ENCODE results near the gene PCED1A. TPM values are rescaled to one million over a fixed set of nuclear protein-coding genes. Genes with fewer than 3 reads are reported as not detected.

Gene PCED1A
- total RNA-seq, 1 experiment from 2014 or later: 25.2 TPM

DNA sequence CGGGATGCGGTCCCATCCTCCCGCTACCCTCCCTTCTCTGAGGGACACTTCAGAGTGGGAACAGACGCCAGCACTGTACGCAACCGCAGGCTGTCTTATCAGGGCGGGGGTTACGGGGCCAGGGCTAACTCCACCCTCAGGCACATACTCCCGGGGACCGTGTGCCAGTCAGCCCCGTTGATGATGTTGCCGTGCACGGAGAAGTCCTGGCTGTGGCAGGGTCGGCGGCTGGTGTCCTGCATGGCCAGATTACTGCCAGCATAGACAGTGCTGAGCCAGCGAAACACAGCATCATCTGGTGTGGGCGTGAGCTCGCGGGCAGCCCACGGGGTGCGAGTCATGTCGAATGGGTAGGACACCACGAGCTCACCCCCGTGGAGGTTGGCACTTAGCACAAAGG lies 45.0 kb downstream of the PCED1A start:
- DNase-seq (ENCODE audit: low spot score): no peak
- in situ Hi-C loops (cut with HindIII; ENCODE audit: low sequenced_read_pairs): no loop called here

DNA sequence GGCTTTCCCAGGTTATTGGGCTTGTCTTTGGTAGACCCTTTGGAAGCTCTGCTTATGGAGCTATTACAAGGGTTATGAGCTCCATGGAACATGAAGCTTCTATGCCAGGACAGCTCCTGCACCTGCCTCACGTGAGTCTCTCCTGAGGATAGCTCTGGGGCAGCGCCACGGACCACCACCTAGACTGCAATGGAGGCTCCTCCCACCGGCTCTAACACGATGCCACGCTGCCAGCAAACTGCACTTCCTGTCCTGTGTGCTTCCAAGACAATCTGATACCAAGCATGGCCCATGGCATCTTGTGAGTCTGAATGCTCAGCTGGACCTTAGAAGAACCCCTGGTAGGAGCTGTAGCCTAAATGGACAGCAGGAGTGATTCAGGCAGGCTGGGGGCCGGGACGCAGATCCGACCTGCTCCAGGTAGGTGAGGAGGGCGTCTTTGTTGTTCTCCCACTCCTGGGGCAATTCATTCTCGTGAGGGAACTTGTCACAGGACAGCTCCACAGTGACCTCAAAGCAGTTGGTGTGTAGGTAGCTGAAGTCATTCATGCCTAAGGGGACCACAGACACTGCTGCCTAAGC lies 45.5 kb downstream of the PCED1A start:
- DNase-seq (ENCODE audit: low spot score): no peak
- in situ Hi-C loops (cut with HindIII; ENCODE audit: low sequenced_read_pairs): no loop called here

DNA sequence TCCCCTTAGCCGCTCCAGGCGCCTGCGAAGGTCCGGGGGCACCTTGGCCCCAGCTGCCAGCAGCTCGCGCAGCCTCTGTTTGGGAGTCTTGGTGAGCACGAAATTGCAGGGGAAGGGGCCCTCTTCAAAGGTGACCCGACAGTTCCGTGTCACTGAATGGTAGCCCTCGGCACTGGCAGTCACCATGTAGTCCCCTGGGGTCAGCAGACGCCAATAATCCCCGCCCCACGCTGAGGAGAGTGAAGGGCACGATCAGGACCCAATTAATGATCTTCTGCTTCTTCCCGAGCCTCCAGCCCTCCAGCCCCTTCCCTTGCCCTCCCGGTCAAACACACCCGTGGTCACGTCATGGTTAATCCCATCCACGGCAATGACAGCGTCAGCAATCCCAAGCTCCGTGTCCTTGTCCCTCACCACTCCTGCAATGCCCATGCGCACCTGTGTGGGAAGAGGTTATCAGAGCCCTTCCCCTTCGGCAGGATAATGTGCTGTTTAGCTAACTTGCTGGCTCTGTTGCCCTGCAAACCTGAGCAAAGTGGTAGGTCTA lies 46.2 kb downstream of the PCED1A start:
- in situ Hi-C loops (cut with HindIII; ENCODE audit: low sequenced_read_pairs): no loop called here

DNA sequence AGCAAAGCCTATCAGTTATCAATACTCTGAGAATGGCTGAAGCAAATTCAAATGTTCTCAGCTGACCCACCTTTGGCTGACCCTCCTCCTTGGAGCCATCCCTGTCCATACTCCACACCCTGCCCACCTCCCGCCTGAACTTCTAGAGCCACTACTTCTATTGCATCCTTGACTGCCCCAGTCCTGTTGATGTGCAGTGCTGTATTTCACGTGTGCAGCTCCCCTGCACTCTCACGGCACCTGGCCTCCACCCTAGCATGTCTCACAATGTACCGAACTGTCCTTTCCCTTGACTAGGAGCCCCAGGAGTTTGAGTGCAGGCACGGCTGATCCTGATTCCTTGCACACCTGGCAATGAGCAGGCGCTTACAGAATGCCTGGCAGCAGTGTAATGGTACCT lies 47.0 kb downstream of the PCED1A start:
- in situ Hi-C loops (cut with HindIII; ENCODE audit: low sequenced_read_pairs): no loop called here
- DNase-seq (ENCODE audit: low spot score): no peak

More for the DNA sequence above, 46.2 kb downstream of the PCED1A start:
- no peak for DNase-seq (ENCODE audit: low spot score)

Other genes with a start within 250 kb of the PCED1A start
- 249 and 340 TPM in 2 replicates for gene NOP56, start 188.0 kb downstream of the PCED1A start, total RNA-seq (2014; rRNA removed; shearing (Covaris generic))
- gene IDH3B, start 176.4 kb downstream of the PCED1A start, total RNA-seq (2014; rRNA removed; shearing (Covaris generic)): 204 and 239 TPM in 2 replicates
- gene EBF4, start 147.9 kb downstream of the PCED1A start, total RNA-seq (2014; rRNA removed; shearing (Covaris generic)): 0.25 TPM in 1 of 2 replicates, not detected in the other
- gene CPXM1, start 40.0 kb downstream of the PCED1A start, total RNA-seq (2014; rRNA removed; shearing (Covaris generic)): 41.8 and 47.0 TPM in 2 replicates
- not detected in 2 replicates for gene C20orf141, start 25.7 kb downstream of the PCED1A start, total RNA-seq (2014; rRNA removed; shearing (Covaris generic))
- not detected in 2 replicates for gene TMEM239, start 24.3 kb downstream of the PCED1A start, total RNA-seq (2014; rRNA removed; shearing (Covaris generic))
- gene VPS16, start 90 bp upstream of the PCED1A start, total RNA-seq (2014; rRNA removed; shearing (Covaris generic)): 41.2 and 45.5 TPM in 2 replicates
- gene PTPRA, start 32.8 kb upstream of the PCED1A start, total RNA-seq (2014; rRNA removed; shearing (Covaris generic)): 45.5 and 83.7 TPM in 2 replicates
- not detected in 2 replicates for gene GNRH2, start 203.0 kb upstream of the PCED1A start, total RNA-seq (2014; rRNA removed; shearing (Covaris generic))
- gene MRPS26, start 205.4 kb upstream of the PCED1A start, total RNA-seq (2014; rRNA removed; shearing (Covaris generic)): 105 and 142 TPM in 2 replicates
- not detected in 2 replicates for gene OXT, start 231.0 kb upstream of the PCED1A start, total RNA-seq (2014; rRNA removed; shearing (Covaris generic))
- not detected in 2 replicates for gene AVP, start 244.1 kb upstream of the PCED1A start, total RNA-seq (2014; rRNA removed; shearing (Covaris generic))

All from G401 (cell line).